Epidermal melanocyte (primary cell): ENCODE measurements around the gene ADD1.
"Not testable (repeated sequence)": the region's sequence is repeated elsewhere in the genome, so short reads cannot be mapped to it uniquely, and the experiment has no call there.

Experiments used
- DNase-seq: peaks from one replicate; pipeline ENCODE4 v3.0.0; 2011; ENCODE audit warnings: low spot score; ENCODE audit not compliant: insufficient read length

The ADD1 gene

DNA sequence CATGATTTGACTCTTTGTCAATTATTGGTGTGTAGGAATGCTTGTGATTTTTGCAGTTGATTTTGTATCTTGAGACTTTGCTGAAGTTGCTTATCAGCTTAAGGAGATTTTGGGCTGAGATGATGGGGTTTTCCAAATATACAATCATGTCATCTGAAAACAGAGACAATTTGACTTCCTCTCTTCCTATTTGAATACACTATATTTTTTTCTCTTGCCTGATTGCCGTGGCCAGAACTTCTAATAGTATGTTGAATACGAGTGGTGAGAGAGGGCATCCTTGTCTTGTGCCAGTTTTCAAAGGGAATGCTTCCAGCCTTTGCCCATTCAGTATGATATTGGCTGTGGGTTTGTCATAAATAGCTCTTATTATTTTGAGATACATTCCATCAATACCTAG, 74.7 kb downstream of the ADD1 start:
- DNase-seq: not testable (repeated sequence)

DNA sequence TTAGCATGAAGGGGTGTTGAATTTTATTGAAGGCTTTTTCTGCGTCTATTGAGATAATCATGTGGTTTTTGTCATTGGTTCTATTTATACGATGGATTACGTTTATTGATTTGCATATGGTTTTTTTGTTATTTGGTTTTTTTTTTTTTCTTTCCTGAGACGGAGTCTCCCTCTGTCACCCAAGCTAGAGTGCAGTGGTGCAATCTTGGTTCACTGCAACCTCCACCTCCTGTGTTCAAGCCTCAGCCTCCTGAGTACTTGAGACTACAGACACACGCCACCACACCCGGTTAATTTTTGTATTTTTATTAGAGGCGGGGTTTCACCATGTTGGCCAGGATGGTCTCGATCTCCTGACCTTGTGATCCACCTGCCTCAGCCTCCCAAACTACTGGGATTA, 75.1 kb downstream of the ADD1 start:
- not testable (repeated sequence) for DNase-seq

DNA sequence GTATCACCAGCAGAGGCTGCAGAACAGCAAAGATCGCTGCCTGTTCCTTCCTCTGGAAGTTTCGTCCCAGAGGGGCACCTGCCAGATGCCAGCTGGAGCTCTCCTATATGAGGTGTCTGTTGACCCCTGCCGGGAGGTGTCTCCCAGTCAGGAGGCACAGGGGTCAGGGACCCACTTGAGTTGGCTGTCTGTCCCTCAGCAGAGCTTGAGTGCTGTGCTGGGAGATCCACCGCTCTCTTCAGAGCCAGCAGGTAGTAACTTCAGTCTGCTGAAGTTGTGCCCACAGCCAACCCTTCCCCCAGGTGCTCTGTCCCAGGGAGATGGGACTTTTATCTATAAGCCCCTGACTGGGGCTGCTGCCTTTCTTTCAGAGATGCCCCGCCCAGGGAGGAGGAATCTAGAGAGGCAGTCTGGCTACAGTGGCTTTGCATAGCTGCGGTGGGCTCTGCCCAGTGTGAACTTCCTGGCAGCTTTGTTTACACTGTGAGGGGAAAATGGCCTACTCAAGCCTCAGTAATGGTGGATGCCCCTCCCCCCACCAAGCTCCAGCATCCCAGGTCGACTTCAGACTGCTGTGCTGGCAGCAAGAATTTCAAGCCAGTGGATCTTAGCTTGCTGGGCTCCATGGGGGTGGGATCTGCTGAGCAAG, 78.9 kb downstream of the ADD1 start:
- not testable (repeated sequence) for DNase-seq

DNA sequence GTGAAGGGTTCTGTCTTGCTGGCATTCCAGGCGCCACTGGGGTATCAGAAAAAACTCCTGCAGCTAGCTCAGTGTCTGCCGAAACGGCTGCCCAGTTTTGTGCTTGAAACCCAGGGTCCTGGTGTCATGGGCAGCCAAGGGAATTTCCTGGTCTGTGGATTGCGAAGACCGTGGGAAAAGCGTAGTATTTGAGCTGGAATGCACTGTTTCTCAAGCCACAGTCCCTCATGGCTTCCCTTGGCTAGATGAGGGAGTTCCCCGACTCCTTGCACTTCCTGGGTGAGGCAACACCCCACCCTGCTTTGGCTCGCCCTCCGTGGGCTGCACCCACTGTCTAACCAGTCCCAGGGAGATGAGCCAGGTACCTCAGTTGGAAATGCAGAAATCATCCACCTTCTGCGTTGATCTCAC, 79.5 kb downstream of the ADD1 start:
- no peak for DNase-seq

DNA sequence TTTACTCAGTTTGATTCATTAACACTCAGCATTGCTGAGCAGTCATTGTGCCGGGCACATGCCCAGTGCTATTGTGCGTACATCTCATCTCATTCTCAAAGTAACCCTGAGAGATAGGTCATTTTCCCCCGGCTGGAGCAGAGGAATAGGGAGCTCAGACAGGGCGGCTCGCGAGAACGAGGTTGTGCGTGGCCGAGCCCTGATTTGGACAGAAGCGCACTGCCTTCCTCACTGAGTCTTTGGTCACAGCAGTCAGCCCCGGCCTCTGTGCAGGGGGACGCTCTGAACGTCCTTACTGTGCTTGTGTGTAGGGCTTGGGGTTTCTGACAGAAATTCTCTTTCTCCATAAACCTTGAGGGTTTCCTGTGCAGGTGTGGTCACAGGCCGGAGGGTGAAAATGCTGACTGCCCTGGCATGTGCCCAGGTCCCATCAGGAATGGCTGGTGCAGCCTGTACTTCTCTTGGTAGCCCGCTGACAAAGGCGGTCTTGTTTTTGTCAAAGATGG, 80.1 kb downstream of the ADD1 start:
- no peak for DNase-seq

DNA sequence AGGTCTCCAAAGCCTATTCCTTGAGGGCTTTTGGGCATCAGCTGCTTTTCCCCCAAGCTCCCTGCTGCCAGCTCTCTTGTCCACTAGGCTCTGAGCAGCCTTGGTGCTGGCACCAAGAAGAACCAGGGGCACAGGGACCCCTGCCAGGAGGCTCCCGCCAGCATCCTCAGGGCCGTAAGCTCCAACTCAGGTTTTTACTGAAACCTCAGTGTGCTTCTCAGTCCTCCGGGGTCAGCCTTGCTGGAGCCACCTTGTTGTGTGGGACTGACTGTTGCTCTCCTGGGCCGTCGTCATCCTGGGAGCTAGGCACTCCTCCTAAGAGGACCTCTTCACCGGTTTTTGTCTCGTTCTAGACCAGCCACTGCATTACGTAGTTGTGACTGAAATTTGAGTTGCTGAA, 80.6 kb downstream of the ADD1 start:
- no peak for DNase-seq

DNA sequence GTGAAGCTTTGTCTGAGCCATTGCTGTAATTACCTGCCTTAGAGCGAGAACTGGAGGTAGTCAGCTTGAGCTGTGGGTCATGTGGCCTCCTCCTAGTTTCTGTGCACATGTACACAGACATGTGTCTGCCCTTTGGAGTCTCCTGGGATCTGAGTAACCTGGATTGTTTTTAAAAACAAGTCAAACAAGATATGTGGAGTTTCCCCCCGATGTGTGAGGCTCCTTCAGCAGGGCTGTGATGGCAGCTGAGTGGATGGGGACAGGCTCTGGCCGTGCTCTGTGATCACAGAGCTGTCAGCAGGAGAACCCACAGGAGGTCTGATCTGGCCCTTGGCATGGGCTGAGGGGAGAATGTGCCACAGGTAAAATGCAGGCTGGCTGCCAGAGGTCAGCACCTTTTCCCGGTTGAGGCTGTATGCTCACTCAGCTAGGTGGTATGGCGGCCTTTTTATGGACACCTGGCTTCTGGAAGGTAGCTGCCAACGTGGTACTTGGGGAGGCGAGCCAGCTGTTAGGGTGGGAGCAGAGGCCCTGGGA, 81.2 kb downstream of the ADD1 start:
- DNase-seq: no peak

DNA sequence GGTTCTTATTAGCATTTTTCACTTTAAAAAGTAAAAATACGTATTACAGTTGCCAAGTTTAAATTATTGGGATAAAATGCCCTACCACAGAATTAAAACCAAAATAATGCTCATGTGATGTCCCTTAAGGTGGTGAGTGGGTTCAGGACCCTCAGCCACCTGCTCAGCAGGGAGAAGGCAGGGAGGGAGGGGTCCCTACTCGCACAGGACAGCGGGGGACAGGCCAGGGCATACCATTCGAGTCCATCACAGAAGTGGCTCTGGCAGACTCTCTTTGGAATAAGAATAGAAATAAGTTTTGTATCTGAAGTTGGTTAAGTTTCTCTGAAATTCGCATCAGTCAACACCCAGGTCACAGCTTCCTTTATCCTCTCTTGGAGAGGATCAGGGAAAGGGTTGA, 81.9 kb downstream of the ADD1 start:
- DNase-seq: no peak

DNA sequence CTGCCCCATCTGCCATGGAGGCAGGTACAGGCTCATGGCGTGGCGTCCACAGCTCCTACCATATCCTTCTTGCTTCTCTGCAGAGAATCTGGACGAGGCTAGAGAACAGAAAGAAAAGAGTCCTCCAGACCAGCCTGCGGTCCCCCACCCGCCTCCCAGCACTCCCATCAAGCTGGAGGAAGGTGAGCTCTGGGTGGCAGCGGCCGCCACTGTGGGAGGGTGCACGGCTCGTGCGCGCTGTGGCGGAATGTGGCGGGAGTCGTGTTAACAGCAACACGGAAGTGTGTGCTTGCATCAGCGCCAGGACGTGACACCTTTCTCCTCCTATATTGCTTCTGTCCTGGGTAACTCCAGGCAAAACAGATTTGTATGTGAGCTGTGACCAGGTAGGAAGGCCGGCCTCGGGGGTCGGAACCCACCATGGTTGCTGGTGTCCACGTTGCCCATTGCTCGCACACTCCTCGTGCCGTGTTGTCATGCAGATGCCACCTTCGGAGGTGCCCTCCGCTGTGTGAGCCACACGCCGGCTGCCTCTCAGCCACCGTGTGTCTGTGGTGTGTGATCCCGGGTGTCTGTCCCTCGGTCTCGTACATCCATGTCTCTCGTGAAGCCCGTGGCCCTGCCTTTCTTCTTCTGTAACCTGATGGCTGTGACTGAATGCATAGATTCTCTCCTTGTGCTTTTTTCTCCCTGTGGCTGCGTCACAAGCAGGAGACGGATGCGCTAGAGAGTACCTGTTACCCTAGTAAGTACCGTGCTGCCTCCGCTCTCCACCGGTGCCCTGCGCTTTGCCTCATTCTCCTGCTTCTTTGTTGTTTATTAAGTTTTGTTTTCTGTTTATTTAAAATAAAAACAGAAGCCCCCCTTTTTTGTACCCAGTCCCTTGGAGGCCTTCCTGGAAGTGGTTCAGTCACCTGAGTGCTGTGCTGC, 82.6 kb downstream of the ADD1 start:
- DNase-seq: no peak

DNA sequence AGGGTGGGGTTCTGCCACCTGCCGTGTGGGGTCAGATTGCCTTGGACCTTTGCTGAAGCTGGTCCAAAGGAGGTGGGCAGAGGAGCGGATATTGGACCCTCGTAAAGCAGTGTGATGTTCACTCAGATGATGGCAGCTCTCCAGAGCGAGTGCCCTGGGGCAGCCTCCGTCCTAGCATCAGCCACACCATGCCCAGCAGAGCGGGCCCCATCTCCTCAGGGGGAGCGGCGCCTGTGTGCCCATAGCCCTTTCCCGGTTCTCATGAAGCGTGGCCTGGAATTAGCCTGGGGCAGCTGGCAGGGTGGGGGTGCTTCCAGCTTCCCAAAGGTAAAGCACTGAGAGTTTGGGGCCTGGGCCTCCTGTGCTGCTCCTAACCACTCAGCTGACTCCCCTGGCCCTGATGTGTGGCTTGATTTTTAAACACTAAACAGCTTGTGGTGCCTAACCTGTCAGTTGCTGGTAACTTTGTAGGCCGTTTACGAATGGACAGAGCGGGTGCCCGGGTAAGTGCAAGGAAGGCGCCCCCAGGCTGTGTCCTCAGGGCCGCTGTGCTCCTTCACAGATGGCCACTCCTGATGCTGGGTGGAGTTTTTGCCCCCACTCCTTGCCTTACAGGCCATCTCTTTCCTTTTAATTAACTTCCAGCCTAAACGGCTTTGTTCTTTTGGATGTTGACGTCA, 83.5 kb downstream of the ADD1 start:
- no peak for DNase-seq

DNA sequence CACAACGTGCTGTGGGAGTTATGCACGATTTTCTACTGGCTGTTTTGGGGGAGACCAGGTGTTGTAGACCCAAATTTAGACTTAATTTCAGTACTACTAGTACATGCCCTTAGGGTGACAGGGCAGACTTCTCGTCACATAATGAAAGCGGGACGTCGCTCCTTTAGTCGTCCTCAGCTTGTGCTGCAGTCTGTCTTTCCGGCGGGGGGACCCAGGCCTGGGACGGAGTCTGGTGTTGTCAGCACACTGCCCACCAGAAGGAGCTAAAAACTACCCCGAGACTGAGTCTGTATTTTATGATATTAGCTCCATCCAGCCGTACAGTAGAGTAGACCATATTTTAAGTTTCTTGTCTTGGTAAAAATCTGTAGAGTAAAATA, 84.0 kb downstream of the ADD1 start:
- no peak for DNase-seq

DNA sequence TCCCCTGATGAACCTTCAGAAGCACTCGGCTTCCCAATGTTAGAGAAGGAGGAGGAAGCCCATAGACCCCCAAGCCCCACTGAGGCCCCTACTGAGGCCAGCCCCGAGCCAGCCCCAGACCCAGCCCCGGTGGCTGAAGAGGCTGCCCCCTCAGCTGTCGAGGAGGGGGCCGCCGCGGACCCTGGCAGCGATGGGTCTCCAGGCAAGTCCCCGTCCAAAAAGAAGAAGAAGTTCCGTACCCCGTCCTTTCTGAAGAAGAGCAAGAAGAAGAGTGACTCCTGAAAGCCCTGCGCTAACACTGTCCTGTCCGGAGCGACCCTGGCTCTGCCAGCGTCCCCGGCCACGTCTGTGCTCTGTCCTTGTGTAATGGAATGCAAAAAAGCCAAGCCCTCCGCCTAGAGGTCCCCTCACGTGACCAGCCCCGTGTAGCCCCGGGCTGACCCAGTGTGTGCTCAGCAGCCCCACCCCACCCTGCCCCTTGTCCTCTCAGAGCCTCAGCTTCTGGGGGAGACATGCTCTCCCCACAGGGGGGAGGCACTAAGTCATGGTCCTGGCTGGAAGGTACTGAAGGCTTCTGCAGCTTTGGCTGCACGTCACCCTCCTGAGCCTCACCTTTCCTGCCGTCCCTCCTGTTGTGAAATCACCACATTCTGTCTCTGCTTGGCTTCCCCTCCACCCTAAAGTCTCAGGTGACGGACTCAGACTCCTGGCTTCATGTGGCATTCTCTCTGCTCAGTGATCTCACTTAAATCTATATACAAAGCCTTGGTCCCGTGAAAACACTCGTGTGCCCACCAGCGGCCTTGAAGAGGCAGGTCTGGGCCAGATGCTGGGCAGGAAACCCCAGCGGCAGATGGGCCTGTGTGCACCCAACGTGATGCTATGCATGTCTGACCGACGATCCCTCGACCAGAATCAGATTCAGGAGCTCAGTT, 84.9 kb downstream of the ADD1 start:
- DNase-seq: no peak

DNA sequence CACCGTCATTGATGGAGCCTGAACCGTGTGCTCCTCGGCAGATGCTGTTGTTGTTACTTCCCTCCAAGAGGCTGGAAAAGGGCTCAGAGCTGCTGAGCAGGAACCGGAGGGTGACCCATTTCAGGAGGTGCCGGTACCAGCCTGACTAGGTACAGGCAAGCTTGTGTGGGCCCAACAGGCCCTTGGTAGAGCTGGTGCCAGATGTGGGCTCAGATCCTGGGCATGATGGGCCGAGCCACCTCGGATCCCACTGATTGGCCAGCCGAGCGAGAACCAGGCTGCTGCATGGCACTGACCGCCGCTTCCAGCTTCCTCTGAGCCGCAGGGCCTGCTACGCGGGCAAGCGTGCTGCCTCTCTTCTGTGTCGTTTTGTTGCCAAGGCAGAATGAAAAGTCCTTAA, 85.8 kb downstream of the ADD1 start:
- DNase-seq: no peak

DNA sequence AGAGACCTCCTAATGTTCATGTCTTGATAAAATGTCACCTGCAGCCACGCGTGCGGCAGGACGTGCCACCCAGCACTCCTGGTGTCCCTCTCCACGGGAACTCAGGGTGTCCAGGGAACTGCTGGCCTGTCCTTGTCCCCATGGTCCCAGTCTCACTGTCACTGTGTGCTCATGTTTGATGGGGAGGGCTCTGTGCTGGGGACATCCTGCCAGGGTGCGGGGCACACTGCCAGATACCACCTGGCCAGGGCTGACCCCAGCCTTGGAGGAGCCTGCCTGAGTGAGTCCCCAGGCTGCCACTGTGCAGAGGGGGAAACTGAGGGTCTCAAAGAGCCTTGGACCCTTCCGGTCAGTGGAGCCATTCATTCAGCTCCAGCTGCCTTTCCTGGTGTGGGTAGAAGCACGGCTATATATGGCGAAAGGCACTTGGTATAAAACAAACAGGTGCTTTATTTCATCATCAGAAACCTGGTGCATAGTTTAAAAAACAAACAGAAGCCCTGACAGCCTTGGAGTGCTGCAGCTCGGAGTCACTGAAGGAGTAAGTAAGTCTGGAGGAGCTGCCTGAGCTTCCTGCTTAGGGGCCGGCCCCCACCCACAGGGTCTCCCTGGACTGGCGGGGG, 86.6 kb downstream of the ADD1 start:
- DNase-seq: no peak

DNA sequence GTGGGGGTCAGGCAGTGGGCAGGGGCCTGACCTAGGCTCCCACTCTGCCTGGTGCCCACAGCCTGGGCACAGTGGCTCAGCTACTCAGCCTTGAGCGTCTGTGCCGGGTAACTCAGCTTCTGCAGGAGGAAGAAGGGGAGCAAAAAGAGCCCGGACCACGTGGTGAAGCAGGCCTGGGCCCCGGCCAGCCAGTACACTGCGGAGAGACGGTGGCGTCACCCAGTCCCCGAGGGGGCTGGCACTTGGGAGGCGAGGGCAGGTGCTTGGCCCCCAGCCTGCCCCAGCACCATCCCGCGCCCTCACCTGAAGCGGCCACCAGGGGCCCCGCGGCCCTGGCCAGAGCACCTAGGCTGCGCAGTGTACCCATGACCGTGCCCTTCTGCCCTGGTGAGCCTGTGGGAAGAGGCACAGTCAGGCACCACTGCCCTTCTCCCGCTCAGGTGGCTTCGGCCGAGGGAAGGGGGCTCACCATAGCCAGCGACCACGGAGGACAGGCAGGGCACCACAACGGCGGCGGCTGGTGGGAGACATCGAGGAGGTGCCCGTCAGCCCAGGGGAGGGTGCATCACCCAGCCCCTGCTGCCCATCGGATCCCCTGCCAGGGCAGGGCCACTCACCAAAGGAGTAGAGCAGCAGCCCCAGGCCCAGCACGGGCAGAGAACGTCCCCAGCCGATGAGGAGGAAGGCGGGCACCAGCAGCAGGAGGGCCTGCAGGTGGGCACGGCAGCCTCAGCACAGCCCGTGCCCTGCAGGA, 87.3 kb downstream of the ADD1 start:
- DNase-seq: no peak

DNA sequence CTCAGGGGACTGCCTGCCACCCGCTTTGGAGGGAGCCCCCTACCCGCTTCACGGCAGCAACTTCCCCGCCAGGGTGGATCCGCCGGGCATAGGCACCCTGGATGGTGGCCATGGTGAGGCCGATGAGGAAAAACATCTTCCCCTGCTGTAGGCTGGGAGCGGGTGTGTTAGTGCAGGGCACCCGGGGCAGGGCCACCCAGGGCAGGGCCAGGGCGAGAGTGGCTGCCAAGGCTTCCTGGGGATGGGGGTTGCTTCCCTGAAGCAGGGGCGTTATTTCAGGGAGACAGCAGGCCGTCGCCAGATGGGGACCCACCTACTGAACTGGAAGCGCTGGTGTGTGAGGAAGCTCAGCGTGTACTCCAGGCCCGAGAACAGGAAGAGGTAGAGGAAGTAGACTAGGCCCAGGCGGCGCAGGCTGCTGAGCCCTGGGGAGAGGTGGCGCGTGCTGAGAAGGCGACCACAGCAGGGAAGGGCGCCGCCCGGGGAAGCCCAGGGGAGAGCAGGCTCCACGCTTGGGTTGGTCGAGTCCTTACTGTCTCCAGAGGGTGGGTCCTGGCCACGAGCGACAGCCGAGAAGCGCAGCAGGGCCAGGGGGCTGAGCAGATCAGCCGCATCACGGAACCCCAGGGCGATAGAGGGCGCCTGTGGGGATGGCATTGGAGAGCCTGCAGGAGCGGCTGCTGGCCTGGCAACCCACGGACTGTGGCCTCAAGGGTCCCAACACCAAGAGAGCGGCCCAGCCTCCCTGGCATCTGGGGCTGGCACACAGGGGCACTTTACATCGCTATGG, 88.1 kb downstream of the ADD1 start:
- no peak for DNase-seq

DNA sequence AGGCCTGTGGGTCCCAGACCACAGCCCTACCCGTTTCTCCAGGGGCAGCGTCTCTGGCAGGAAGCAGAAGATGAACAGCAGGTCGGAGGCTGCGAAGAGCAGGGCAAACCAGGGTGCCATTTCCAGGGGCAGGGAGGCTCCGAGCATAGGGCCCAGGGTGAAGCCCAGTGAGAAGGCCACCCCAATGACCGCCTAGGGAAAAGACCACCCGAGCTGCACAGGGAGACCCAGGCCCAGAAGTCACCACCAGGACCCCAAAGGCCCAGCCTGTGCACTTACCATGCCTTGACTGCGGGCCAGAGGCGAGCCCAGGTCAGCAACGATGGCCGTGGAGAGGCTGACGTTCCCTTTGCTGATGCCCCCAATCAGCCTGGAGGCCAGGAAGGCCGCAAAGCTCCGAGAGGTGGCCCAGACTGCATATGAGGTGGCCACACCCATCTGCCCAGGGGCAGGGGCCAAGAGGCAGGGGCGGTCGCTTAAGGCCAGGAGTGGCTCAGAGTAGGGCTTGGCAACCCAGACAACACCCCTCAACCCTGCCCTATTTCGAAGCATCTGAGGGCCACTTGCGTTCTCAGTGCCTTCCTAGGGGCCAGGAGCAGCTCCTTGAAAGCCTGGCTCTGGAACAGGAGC, 88.8 kb downstream of the ADD1 start:
- DNase-seq: no peak

DNA sequence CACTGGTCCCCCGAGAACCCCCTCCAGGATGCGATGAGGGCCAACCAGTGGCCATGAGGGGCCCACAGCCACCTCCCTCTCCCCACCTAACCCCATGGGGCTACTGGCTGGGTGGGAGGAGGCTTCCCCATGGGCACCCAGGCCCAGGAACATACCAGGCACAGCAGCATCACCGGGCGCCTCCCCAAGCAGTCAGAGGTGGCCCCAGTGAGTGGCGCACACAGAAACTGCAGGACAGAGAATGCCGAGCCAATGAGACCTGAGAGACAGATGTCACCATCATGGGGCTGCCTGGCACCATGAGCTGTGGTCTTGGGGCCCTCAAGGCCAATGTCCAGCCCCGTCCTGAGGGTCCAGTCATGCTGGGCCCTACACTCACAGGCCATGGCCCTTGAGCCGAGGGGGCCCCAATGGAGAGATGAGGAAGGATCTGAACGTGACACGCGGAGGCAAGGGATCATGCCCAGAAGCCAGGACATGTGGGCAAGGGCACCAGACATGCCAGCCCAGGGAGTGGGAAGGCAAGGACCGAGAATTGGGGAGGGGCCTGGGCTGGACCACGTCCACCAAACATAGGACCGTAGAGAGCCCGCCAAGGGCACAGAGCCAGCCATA, 89.4 kb downstream of the ADD1 start:
- no peak for DNase-seq
